Adrenal gland (tissue), 5 donors: ENCODE results near the gene CLCNKB.

ENCODE experiments used
- POLR2A ChIP-seq, 2 donors: fragments of 450-650 bp; IDR thresholded peaks; one replicate each; pipeline ENCODE4 v1.6.1; 2017; ENCODE audit warnings: antibody characterized with exemption in 2 of 2, mild to moderate bottlenecking in 2 of 2, moderate library complexity in 1 of 2
- TF ChIP-seq, protein P1 (sequence below), 6 experiments: fragments of 450-650 bp in 4 of 6; fragments of 200-600 bp in 2 of 6; sonication (generic) in 1 of 6; IDR thresholded peaks; 1 replicate in 5 of 6; 2 replicates in 1 of 6; pipeline versions ENCODE4 v1.5.1 to v1.8.0; 2016 to 2021; ENCODE audit warnings: antibody characterized with exemption in 6 of 6, mild to moderate bottlenecking in 2 of 6, moderate library complexity in 1 of 6
- donor health status: DM: no; HTN: no; CAD: no.

DNA sequence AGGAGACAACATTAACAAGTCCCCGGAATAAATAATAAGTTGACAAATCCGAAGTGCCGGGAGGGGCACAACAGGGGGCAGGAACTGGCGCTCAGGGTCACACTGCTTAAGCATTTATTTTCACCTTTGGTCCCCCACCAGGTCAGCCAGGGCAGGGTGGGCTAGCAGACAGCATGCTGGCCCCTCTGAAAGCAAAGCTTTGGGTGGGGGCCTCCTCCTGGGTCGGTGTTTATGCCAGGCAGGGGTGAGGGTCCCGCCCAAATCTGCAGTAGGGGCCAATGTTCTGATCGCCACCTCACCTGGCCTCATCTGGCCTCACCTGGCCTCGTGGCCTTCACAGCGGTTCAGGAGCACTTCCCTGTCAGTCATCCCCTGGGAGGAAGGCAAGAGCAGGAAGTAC, 38.1 kb downstream of the CLCNKB start:
- no peak for TF ChIP-seq POLR2A (IDR thresholded peaks at IDR 0.05)
- TF ChIP-seq, protein P1, sequence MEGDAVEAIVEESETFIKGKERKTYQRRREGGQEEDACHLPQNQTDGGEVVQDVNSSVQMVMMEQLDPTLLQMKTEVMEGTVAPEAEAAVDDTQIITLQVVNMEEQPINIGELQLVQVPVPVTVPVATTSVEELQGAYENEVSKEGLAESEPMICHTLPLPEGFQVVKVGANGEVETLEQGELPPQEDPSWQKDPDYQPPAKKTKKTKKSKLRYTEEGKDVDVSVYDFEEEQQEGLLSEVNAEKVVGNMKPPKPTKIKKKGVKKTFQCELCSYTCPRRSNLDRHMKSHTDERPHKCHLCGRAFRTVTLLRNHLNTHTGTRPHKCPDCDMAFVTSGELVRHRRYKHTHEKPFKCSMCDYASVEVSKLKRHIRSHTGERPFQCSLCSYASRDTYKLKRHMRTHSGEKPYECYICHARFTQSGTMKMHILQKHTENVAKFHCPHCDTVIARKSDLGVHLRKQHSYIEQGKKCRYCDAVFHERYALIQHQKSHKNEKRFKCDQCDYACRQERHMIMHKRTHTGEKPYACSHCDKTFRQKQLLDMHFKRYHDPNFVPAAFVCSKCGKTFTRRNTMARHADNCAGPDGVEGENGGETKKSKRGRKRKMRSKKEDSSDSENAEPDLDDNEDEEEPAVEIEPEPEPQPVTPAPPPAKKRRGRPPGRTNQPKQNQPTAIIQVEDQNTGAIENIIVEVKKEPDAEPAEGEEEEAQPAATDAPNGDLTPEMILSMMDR (IDR thresholded peaks at IDR 0.05): no peak
